HCT116 (cell line): ENCODE data around the gene CRTC1.

Source experiments
- CBX3 ChIP-seq: IDR thresholded peaks from 2 replicates; pipeline ENCODE4 v1.6.1; 2012; ENCODE audit warnings: low read depth
- CEBPB ChIP-seq: IDR thresholded peaks from 2 replicates; pipeline ENCODE4 v1.6.1; 2012; ENCODE audit warnings: low read depth
- EZH2 ChIP-seq: fragments of 200-600 bp; sonication (generic); IDR thresholded peaks from 2 replicates; pipeline ENCODE4 v1.6.1; 2017; ENCODE audit warnings: antibody characterized with exemption, mixed run types
- EZH2phosphoT487 ChIP-seq: fragments of 200-600 bp; IDR thresholded peaks from 2 replicates; pipeline ENCODE4 v1.6.1; 2018; ENCODE audit warnings: antibody characterized with exemption, borderline replicate concordance
- POLR2A ChIP-seq: IDR thresholded peaks from 2 replicates; pipeline ENCODE4 v1.7.0; 2011; ENCODE audit warnings: borderline replicate concordance; ENCODE audit not compliant: insufficient read depth, insufficient read length; ENCODE audit errors: extremely low read depth
- POLR2AphosphoS5 ChIP-seq: IDR thresholded peaks from 2 replicates; pipeline ENCODE4 v1.6.1; 2011; ENCODE audit warnings: mild to moderate bottlenecking, low read depth, low read length, moderate library complexity
- RAD21 ChIP-seq: IDR thresholded peaks from 2 replicates; pipeline ENCODE4 v1.6.1; 2012; ENCODE audit warnings: low read depth, mild to moderate bottlenecking
- SIN3A ChIP-seq: IDR thresholded peaks from 2 replicates; pipeline ENCODE4 v1.6.1; 2012; ENCODE audit warnings: low read depth
- TCF7L2 ChIP-seq: IDR thresholded peaks from 2 replicates; pipeline ENCODE4 v1.7.0; 2011; ENCODE audit warnings: borderline replicate concordance, inconsistent platforms; ENCODE audit not compliant: insufficient read depth, insufficient read length; ENCODE audit errors: extremely low read depth
- ZNF274 ChIP-seq: fragments of 200-500 bp; sonication (Bioruptor generic); IDR thresholded peaks from 2 replicates; pipeline ENCODE4 v1.6.1; 2014; ENCODE audit warnings: mild to moderate bottlenecking, low read depth, low read length, inconsistent platforms
- TF ChIP-seq, protein P1 (sequence below), 3 experiments: fragments of 200-600 bp in 1 of 3; sonication (generic) in 1 of 3; IDR thresholded peaks in 2 of 3; conservative IDR thresholded peaks in 1 of 3; 2 replicates each; pipeline ENCODE4 v1.5.1; 2012 to 2017; ENCODE audit warnings: low read depth in 2 of 3, low read length in 2 of 3, antibody characterized with exemption in 1 of 3, borderline replicate concordance in 1 of 3, control low read depth in 1 of 3, mild to moderate bottlenecking in 1 of 3, mixed read lengths in 1 of 3, mixed run types in 1 of 3, moderate library complexity in 1 of 3; ENCODE audit not compliant: insufficient read depth in 1 of 3
- TF ChIP-seq, protein P2 (sequence below): IDR thresholded peaks from 2 replicates; pipeline ENCODE4 v1.6.1; 2011; ENCODE audit warnings: mild to moderate bottlenecking, low read length, moderate library complexity; ENCODE audit not compliant: insufficient replicate concordance; ENCODE audit errors: extremely low read depth
- TF ChIP-seq, protein P3 (sequence below): IDR thresholded peaks from 2 replicates; pipeline ENCODE4 v1.6.1; 2012
- TF ChIP-seq, protein P4 (sequence below): IDR thresholded peaks from 2 replicates; pipeline ENCODE4 v1.6.1; 2012; ENCODE audit warnings: low read depth

DNA sequence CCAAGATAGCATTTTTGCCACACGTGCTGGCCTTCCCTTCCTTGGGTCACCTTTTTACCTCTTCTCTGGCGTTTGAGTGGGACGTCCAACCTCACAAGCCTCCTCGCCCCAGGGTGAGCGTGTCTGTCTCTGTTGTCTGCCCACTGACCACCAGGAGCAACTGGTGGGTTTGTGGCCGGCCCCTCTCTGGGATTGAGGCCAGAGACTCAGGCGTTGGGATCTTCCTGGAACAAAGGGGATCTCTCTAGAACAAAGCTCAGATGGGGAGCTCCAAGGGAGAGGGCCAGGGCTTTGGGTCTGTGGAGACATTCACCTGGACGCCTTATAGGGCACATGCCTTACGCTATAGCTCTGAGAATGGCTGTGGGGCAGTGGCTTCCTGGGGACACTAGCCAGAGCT is 90.2 kb downstream of the CRTC1 start:
- TF ChIP-seq, protein P1, sequence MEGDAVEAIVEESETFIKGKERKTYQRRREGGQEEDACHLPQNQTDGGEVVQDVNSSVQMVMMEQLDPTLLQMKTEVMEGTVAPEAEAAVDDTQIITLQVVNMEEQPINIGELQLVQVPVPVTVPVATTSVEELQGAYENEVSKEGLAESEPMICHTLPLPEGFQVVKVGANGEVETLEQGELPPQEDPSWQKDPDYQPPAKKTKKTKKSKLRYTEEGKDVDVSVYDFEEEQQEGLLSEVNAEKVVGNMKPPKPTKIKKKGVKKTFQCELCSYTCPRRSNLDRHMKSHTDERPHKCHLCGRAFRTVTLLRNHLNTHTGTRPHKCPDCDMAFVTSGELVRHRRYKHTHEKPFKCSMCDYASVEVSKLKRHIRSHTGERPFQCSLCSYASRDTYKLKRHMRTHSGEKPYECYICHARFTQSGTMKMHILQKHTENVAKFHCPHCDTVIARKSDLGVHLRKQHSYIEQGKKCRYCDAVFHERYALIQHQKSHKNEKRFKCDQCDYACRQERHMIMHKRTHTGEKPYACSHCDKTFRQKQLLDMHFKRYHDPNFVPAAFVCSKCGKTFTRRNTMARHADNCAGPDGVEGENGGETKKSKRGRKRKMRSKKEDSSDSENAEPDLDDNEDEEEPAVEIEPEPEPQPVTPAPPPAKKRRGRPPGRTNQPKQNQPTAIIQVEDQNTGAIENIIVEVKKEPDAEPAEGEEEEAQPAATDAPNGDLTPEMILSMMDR (IDR thresholded peaks at IDR 0.05 in 2 of 3, conservative IDR thresholded peaks at IDR 0.05 in 1 of 3; ENCODE audit: borderline replicate concordance in 1 of 3, insufficient read depth in 1 of 3, low read depth in 2 of 3, low read length in 2 of 3), result no peak
- TF ChIP-seq, protein P2, sequence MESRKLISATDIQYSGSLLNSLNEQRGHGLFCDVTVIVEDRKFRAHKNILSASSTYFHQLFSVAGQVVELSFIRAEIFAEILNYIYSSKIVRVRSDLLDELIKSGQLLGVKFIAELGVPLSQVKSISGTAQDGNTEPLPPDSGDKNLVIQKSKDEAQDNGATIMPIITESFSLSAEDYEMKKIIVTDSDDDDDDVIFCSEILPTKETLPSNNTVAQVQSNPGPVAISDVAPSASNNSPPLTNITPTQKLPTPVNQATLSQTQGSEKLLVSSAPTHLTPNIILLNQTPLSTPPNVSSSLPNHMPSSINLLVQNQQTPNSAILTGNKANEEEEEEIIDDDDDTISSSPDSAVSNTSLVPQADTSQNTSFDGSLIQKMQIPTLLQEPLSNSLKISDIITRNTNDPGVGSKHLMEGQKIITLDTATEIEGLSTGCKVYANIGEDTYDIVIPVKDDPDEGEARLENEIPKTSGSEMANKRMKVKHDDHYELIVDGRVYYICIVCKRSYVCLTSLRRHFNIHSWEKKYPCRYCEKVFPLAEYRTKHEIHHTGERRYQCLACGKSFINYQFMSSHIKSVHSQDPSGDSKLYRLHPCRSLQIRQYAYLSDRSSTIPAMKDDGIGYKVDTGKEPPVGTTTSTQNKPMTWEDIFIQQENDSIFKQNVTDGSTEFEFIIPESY, result no peak
- TF ChIP-seq POLR2A (no peak), CBX3 (no peak), RAD21 (no peak), ZNF274 (no peak), POLR2AphosphoS5 (no peak), CEBPB (no peak), EZH2 (no peak), SIN3A (no peak), EZH2phosphoT487 (no peak), TCF7L2 (no peak)
- TF ChIP-seq, protein P3, sequence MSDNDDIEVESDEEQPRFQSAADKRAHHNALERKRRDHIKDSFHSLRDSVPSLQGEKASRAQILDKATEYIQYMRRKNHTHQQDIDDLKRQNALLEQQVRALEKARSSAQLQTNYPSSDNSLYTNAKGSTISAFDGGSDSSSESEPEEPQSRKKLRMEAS, result no peak
- TF ChIP-seq, protein P4, sequence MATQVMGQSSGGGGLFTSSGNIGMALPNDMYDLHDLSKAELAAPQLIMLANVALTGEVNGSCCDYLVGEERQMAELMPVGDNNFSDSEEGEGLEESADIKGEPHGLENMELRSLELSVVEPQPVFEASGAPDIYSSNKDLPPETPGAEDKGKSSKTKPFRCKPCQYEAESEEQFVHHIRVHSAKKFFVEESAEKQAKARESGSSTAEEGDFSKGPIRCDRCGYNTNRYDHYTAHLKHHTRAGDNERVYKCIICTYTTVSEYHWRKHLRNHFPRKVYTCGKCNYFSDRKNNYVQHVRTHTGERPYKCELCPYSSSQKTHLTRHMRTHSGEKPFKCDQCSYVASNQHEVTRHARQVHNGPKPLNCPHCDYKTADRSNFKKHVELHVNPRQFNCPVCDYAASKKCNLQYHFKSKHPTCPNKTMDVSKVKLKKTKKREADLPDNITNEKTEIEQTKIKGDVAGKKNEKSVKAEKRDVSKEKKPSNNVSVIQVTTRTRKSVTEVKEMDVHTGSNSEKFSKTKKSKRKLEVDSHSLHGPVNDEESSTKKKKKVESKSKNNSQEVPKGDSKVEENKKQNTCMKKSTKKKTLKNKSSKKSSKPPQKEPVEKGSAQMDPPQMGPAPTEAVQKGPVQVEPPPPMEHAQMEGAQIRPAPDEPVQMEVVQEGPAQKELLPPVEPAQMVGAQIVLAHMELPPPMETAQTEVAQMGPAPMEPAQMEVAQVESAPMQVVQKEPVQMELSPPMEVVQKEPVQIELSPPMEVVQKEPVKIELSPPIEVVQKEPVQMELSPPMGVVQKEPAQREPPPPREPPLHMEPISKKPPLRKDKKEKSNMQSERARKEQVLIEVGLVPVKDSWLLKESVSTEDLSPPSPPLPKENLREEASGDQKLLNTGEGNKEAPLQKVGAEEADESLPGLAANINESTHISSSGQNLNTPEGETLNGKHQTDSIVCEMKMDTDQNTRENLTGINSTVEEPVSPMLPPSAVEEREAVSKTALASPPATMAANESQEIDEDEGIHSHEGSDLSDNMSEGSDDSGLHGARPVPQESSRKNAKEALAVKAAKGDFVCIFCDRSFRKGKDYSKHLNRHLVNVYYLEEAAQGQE, result no peak
